H9 (cell line): ENCODE results near the gene TMEM116. TPM values are rescaled to one million over a fixed set of nuclear protein-coding genes. Genes with fewer than 3 reads are reported as not detected.

ENCODE experiments used
- DNase-seq: peaks from one replicate; pipeline ENCODE4 v3.0.0-alpha.2; 2017
- H2AFZ ChIP-seq: one replicate; pipeline ENCODE4 v1.6.1; 2013; ENCODE audit warnings: mild to moderate bottlenecking, low read length, control low read depth, moderate library complexity
- H2AK5ac ChIP-seq: 2 replicates; pipeline ENCODE4 v1.6.1; 2013; ENCODE audit warnings: low read length, control low read depth, mixed read lengths; ENCODE audit not compliant: insufficient read length
- H2BK120ac ChIP-seq: one replicate; pipeline ENCODE4 v1.6.1; 2013; ENCODE audit warnings: low read depth, mild to moderate bottlenecking, low read length, control low read depth, inconsistent platforms; ENCODE audit not compliant: poor library complexity, severe bottlenecking
- H2BK12ac ChIP-seq: 2 replicates; pipeline ENCODE4 v1.6.1; 2013; ENCODE audit warnings: low read length, control low read depth, mixed read lengths, low read depth; ENCODE audit not compliant: insufficient read length
- H2BK15ac ChIP-seq: 2 replicates; pipeline ENCODE4 v1.6.1; 2013; ENCODE audit warnings: low read depth, low read length, control low read depth
- H2BK20ac ChIP-seq: one replicate; pipeline ENCODE4 v1.6.1; 2013; ENCODE audit warnings: low read depth, mild to moderate bottlenecking, low read length, control low read depth, inconsistent platforms; ENCODE audit not compliant: poor library complexity, severe bottlenecking
- H2BK5ac ChIP-seq: 2 replicates; pipeline ENCODE4 v1.6.1; 2013; ENCODE audit warnings: low read length, control low read depth, mixed read lengths; ENCODE audit not compliant: insufficient read length
- H3K14ac ChIP-seq: 2 replicates; pipeline ENCODE4 v1.6.1; 2013; ENCODE audit warnings: low read length, control low read depth; ENCODE audit not compliant: insufficient read depth
- H3K18ac ChIP-seq: 2 replicates; pipeline ENCODE4 v1.6.1; 2013; ENCODE audit warnings: low read depth, mild to moderate bottlenecking, mixed read lengths, low read length, control low read depth; ENCODE audit not compliant: insufficient read length
- H3K23ac ChIP-seq: 2 replicates; pipeline ENCODE4 v1.6.1; 2013; ENCODE audit warnings: low read length, control low read depth, mixed read lengths, low read depth; ENCODE audit not compliant: insufficient read length
- H3K23me2 ChIP-seq: 2 replicates; pipeline ENCODE4 v1.6.1; 2013; ENCODE audit warnings: low read depth, mild to moderate bottlenecking, mixed read lengths, low read length, control low read depth; ENCODE audit not compliant: insufficient read length, poor library complexity, severe bottlenecking
- H3K27ac ChIP-seq: 2 replicates; pipeline ENCODE4 v1.5.1; 2013; ENCODE audit warnings: low read length, control low read depth, mixed read lengths, low read depth; ENCODE audit not compliant: insufficient read length
- H3K27me3 ChIP-seq: 2 replicates; pipeline ENCODE4 v1.6.1; 2013; ENCODE audit warnings: low read length, control low read depth, inconsistent platforms; ENCODE audit not compliant: insufficient read depth
- H3K4ac ChIP-seq: 2 replicates; pipeline ENCODE4 v1.6.1; 2013; ENCODE audit warnings: low read depth, mild to moderate bottlenecking, control low read depth, inconsistent platforms, low read length, moderate library complexity
- H3K4me1 ChIP-seq: 2 replicates; pipeline ENCODE4 v1.6.1; 2013; ENCODE audit warnings: low read length, control low read depth, inconsistent platforms; ENCODE audit not compliant: insufficient read depth
- H3K4me2 ChIP-seq: 2 replicates; pipeline ENCODE4 v1.6.1; 2013; ENCODE audit warnings: low read length, control low read depth, mixed read lengths; ENCODE audit not compliant: insufficient read length, insufficient read depth
- H3K56ac ChIP-seq: 2 replicates; pipeline ENCODE4 v1.6.1; 2013; ENCODE audit warnings: low read depth, mild to moderate bottlenecking, mixed read lengths, low read length, control low read depth; ENCODE audit not compliant: insufficient read length
- H3K79me1 ChIP-seq: 2 replicates; pipeline ENCODE4 v1.6.1; 2013; ENCODE audit warnings: low read depth, mild to moderate bottlenecking, moderate library complexity, low read length, control low read depth, inconsistent platforms; ENCODE audit not compliant: insufficient read depth, poor library complexity, severe bottlenecking
- H3K79me2 ChIP-seq: 2 replicates; pipeline ENCODE4 v1.6.1; 2013; ENCODE audit warnings: low read length, control low read depth, inconsistent platforms; ENCODE audit not compliant: insufficient read depth
- H3K9ac ChIP-seq: 2 replicates; pipeline ENCODE4 v1.6.1; 2013; ENCODE audit warnings: low read length, control low read depth, mixed read lengths; ENCODE audit not compliant: insufficient read length; ENCODE audit errors: extremely low read depth
- H3K9me3 ChIP-seq: one replicate; pipeline ENCODE4 v1.6.1; 2013; ENCODE audit warnings: low read depth, low read length, inconsistent platforms; ENCODE audit not compliant: control insufficient read depth
- H3T11ph ChIP-seq: one replicate; pipeline ENCODE4 v1.6.1; 2013; ENCODE audit warnings: mild to moderate bottlenecking, low read length, control low read depth, inconsistent platforms
- H4K20me1 ChIP-seq: one replicate; pipeline ENCODE4 v1.6.1; 2013; ENCODE audit not compliant: control insufficient read depth, insufficient read length, insufficient read depth
- H4K5ac ChIP-seq: 2 replicates; pipeline ENCODE4 v1.6.1; 2013; ENCODE audit warnings: low read depth, mild to moderate bottlenecking, mixed read lengths, low read length, control low read depth; ENCODE audit not compliant: insufficient read length
- H4K8ac ChIP-seq: replicated peaks from 2 replicates; pipeline ENCODE4 v1.6.1; 2013; ENCODE audit warnings: low read length, control low read depth, mixed read lengths, low read depth; ENCODE audit not compliant: insufficient read length
- H4K91ac ChIP-seq: 2 replicates; pipeline ENCODE4 v1.6.1; 2013; ENCODE audit warnings: low read depth, mild to moderate bottlenecking, moderate library complexity, mixed read lengths, low read length, control low read depth; ENCODE audit not compliant: insufficient read length
- H3K27ac Mint-ChIP-seq, 3 experiments: 2 replicates in 2 of 3; 3 replicates in 1 of 3; pipeline ENCODE4 v1.8.0; 2020 to 2021; ENCODE audit warnings: mixed read lengths in 3 of 3, mild to moderate bottlenecking in 1 of 3, moderate library complexity in 1 of 3
- H3K27me3 Mint-ChIP-seq: 2 replicates; pipeline ENCODE4 v1.8.0; 2021; ENCODE audit warnings: low read depth, mild to moderate bottlenecking, moderate library complexity, mixed read lengths
- H3K36me3 Mint-ChIP-seq, 3 experiments: 2 replicates in 2 of 3; 3 replicates in 1 of 3; pipeline ENCODE4 v1.8.0; 2020 to 2021; ENCODE audit warnings: low read depth in 3 of 3, mixed read lengths in 3 of 3; ENCODE audit not compliant: insufficient read depth in 1 of 3
- H3K4me1 Mint-ChIP-seq, 2 experiments: 2 replicates each; pipeline ENCODE4 v1.8.0; 2020; ENCODE audit warnings: mixed read lengths in 2 of 2
- H3K4me3 Mint-ChIP-seq, 2 experiments: 2 replicates in 1 of 2; 3 replicates in 1 of 2; pipeline ENCODE4 v1.8.0; 2020 to 2021; ENCODE audit warnings: mild to moderate bottlenecking in 2 of 2, mixed read lengths in 2 of 2, moderate library complexity in 1 of 2
- H3K9me3 Mint-ChIP-seq, 2 experiments: 2 replicates in 1 of 2; 3 replicates in 1 of 2; pipeline ENCODE4 v1.8.0; 2020; ENCODE audit warnings: mild to moderate bottlenecking in 2 of 2, mixed read lengths in 2 of 2, moderate library complexity in 1 of 2
- CTCF ChIP-seq: fragments of 200-600 bp; sonication (generic); conservative IDR thresholded peaks from 3 replicates; pipeline ENCODE4 v1.8.0; 2021; ENCODE audit warnings: antibody characterized with exemption, mild to moderate bottlenecking
- total RNA-seq: library from RNA; stranded (reverse); gene quantifications from 2 replicates; pipeline ENCODE4 v1.2.1, GENCODE V29; 2021

The TMEM116 gene
- total RNA-seq, 1 experiment from 2014 or later, result 10.8 TPM

- no peak overlapping the region for H3K23ac ChIP-seq
- H3K4me1 Mint-ChIP-seq, result 0 out of 4 replicates have a peak, but pooled peaks cover 0 to 4% of the 10 kb centered on the region in 2 experiments
- no peak for DNase-seq
These were observed 41.2 kb downstream of the TMEM116 start for GRCh38 chr12:111971800-111972199.

More at GRCh38 chr12:111971800-111972199, 41.2 kb downstream of the TMEM116 start:
- H2BK20ac ChIP-seq, result no peak overlapping the region
- H3K79me1 ChIP-seq, result no peaks in the 10 kb centered on the region
- H3K14ac ChIP-seq, result no peak overlapping the region
- Mint-ChIP-seq H3K27me3 (no peaks in the 10 kb centered on the region; the same call in 1 of the 2 replicates), H3K9me3 (peaks cover 12 to 16% of the 10 kb centered on the region in 2 experiments), H3K27ac (no peak overlapping the region), H3K4me3 (no peak overlapping the region), H3K36me3 (peaks cover 4 to 11% (median 5%) of the 10 kb centered on the region in 3 experiments; a peak in 6 of 7 replicates)
- no peaks in the 10 kb centered on the region for H3K79me2 ChIP-seq
- H2AK5ac ChIP-seq, result no peak overlapping the region
- no peak overlapping the region for H2BK12ac ChIP-seq
- no peak overlapping the region for H2BK120ac ChIP-seq
- H2BK15ac ChIP-seq, result no peak overlapping the region
- H4K8ac ChIP-seq, result no peak overlapping the region
- H3K18ac ChIP-seq, result no peak overlapping the region
- H3K9ac ChIP-seq, result no peak overlapping the region
- H3K9me3 ChIP-seq, result no peaks in the 10 kb centered on the region
- no peak overlapping the region for H3K4ac ChIP-seq
- no peak overlapping the region for H3K56ac ChIP-seq
- H2AFZ ChIP-seq, result no peak overlapping the region
- H4K20me1 ChIP-seq, result no peaks in the 10 kb centered on the region
- H2BK5ac ChIP-seq, result no peak overlapping the region
- H3K4me1 ChIP-seq, result no peaks in the 10 kb centered on the region
- H4K5ac ChIP-seq, result no peak overlapping the region
- no peaks in the 10 kb centered on the region for H3K23me2 ChIP-seq
- no peaks in the 10 kb centered on the region for H3K27me3 ChIP-seq
- H3K4me2 ChIP-seq, result no peak overlapping the region
- H3K27ac ChIP-seq, result no peak overlapping the region
- TF ChIP-seq CTCF, result no peak
- H3T11ph ChIP-seq, result no peak overlapping the region
- no peak overlapping the region for H4K91ac ChIP-seq
